Stimulated activated CD4-positive, alpha-beta T cell treated with anti-CD3 and anti-CD28 coated beads, Interleukin-12 subunit alpha, Interleukin-12 subunit beta, amount 100 ng/mL, for 48 hours (primary cell): Measurements from ENCODE around the gene GTSF1L.
A peak's percentile ranks its signal among the peaks of the same experiment; 100 is the strongest.

Source experiments
- DNase-seq, 3 donors: peaks; one replicate each; pipeline ENCODE4 v3.0.0-alpha.2; 2020; ENCODE audit warnings: low read depth in 2 of 3, low spot score in 1 of 3

Gene GTSF1L

DNA sequence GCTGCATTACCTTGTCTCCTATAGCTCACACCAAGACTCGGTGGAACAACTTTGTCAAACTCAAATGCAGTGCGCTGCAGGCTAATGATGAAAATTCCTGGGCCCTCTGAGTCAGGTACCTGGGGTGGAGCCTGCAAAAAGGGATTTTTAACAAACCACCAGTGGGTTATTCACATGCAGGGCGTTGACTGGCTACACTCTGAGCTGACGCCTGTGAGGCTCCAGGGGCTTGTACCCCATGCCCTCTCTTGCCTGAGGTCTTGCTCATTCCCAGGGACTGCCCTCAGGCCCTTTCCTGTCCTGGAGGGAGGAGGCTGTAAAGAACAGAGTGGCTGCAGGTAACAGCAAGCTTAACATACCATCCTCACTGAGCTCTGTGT, 9.2 kb downstream of the GTSF1L start:
- no peak for DNase-seq

DNA sequence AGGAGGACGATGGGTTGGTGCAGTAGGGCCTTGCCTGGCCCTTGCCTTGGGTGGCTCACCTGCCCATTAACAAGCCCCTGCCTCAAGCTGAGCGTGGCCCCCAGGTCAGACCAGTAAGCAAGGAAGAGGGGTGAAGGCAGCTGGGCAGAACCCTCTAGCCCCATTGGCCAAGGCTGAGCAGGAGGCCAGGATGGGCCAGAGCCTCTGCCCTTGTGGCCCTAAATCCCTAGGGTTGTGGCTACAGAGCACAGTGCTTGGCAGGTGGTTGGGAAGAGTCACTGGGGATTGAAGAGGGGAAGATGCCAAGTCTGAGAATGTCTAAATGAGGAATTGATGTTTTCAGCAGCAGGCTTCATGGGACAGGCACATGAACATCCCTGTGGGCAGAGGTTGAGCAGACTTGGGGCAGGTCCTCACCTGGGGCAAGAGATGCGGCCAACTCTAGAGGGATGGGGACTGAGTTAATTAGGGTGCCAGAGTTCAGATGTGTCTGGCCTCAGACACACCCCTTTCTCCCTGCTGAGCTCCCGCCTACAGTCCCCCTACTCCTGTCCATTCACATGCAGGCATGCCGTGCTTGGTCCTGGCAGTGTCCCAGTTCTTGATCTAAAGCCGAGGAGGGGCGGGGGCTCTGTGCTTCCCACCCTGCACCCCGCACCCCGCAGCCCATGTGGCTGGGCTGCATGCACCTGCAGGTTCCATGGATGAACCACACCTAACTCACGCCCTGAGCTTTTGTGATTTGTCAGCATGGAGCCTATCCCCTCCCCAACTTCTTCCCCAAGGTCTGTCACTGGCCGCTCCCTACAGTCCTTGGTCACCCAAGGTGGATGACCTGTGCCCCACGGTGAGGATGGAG, 9.8 kb downstream of the GTSF1L start:
- no peak for DNase-seq

DNA sequence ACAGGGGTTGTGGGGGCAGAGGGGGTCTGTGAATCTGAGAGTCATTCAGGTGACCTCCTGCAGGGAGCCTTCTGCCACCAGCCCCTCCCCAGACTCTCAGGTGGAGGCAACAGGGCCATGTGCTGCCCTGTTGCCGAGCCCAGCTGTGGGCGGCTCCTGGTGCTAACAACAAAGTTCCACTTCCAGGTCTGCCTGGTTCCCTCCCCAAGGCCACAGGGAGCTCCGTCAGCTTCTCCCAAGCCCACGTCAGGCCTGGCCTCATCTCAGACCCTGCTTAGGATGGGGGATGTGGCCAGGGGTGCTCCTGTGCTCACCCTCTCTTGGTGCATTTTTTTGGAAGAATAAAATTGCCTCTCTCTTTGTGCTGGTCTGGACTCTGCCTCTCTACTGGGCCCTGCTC, 10.7 kb downstream of the GTSF1L start:
- no peak for DNase-seq

DNA sequence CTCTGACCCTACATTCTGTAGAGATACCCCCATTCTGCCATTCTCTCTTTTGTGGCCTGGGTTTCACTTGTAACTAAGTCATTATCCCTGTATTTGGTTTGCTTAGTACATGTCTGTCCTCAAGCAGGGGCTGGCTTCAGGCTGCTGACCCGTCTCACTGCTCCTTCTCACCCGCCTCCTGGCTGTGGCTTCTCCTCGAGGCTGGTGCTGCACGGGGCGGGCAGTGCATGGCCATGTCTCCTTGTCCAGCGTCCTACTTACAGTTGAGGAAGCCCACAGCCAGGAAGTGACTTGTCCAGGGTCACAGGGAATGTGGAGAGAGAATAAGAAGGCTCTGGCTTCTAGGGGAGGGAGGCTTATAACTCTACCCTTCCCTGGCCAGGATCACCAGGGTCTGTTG, 11.3 kb downstream of the GTSF1L start:
- no peak for DNase-seq

DNA sequence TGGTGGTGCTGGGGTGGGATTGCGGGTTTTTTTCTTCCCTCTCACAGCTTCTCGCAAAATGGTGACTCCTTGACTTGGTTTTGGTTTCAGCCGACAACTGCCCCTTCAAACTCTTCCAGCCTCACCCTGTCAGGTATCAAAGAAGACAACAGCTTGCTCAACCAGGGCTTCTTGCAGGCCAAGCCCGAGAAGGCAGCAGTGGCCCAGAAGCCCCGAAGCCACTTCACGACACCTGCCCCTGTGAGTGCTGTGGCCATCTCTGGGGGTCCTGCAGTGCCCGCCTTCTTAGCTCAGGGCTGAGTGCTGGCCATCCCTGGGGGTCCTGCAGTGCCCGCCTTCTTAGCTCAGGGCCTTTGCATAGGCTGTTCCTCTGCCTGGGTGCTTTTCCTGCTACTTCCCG, 11.8 kb downstream of the GTSF1L start:
- DNase-seq = no peak

DNA sequence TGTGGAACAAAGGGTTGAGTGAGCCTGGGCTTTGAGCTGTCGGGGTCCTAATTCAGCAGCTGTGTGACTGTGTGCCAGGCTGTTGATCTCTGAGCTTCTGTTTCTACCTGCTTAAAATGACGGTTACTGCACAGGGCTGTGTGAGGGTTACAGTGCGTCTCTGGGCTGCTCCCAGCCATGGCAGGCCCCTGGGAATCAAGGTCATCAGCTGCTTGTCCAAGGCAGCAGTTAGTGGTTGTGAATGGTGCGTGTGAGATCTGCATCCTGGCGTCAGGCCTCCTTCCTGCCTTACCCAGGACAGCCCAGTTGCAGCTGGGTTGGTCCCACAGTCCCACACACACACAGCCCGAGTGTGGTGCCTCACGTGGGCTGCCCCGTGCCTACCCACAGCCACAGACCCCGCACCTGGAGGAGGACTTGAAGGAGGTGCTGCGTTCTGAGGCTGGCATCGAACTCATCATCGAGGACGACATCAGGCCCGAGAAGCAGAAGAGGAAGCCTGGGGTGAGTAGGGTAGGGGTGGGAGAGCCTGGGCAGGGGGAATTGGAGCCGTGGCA, 15.6 kb downstream of the GTSF1L start:
- DNase-seq = no peak

DNA sequence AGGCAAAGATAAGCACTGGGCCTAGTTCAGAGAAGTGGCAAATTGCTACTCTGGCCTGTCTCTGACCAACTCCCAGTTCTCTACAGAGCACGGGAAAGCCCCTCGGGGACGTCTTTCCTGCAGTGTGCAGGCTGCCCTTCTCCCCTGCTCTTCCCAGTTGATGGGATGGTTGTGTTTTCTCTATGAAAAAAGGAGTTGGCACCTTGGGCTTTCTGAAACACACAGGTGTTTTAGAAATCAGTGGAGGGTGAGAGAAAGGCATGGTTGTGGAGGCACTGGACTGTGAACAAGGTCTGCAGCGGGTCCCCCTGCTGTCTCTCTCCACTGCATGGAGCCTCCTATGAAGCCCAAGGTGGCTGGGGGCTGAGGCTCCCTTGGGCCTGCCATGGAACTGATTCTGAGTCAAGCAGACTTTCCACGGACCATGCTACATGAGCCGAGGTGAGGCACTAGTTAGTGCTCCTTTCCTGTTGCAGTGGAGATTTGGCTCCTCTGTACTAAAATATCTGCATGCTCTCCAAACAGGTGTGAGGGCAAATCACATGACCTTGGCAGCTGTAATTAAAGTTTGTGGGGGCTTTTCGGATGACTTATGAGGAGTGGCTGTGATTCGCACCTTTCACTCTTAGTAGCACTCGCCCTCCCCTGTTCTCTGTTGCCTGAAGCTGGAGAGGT, 16.3 kb downstream of the GTSF1L start:
- no peak for DNase-seq

DNA sequence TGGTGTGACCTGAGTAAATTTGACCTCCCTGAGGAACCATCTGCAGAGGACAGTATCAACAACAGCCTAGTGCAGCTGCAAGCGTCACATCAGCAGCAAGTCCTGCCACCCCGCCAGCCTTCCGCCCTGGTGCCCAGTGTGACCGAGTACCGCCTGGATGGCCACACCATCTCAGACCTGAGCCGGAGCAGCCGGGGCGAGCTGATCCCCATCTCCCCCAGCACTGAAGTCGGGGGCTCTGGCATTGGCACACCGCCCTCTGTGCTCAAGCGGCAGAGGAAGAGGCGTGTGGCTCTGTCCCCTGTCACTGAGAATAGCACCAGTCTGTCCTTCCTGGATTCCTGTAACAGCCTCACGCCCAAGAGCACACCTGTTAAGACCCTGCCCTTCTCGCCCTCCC, 24.3 kb downstream of the GTSF1L start:
- DNase-seq = no peak

DNA sequence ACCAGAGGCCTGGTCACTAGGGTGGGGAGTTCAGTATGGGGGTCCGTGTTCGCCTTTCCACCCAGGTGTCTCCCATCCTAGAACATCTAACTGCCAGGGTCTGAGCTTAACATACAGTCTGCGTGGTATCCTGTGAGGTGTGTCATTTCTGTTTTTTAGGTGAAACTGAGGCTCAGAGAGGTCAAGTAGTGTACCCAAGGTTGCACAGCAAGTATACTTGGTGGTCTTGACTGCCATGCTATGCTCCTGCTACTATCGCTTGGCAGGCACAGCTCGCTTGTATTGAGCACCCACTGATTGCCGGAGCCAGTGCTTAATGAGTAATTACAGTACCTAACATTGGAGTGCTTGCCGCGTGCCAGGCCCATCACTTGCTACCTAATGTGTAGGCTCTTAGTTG, 26.2 kb downstream of the GTSF1L start:
- no peak for DNase-seq

DNA sequence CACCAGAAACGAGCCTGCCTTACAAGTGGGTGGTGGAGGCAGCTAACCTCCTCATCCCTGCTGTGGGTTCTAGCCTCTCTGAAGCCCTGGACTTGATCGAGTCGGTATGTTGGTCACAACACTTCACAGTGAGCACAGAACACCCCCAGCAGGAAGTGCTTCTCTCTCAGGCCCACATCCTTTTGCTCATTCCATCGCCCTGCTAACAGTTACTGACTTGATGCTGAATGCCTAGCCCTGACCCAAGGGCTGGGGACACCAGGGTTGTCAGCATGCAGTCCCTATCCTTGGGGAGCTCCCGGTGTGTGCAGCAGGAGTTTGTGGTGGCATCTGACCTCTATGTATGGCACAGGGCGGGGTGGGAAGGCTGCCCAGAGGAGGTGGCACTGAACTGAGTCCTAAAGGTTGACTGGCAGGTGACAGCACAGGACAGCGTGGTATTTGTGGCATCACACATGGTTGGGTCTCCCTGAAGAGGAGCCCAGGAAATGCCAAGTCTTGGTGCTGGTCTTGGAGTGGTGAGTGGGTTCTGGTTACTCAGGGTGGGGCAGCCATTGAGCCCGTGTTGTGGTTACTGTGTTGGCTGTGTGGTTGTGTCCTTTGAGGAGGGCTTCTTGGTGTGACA, 26.7 kb downstream of the GTSF1L start:
- DNase-seq = no peak

DNA sequence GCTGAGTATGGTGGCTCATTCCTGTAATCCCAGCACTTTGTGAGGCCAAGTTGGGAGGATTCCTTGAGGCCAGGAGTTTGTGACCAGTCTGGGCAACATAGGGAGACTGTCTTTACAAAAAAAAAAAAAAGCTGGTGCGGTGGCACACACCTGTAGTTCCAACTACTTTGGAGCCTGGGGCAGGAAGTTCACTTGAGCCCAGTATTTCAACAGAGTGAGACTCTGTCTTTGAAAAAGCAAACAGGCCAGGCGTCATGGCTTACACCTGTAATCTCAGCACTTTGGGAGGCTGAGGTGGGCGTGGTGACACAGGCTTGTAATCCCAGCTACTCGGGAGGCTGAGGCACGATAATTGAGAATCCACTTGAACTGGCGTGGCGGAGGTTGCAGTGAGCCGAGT, 31.2 kb downstream of the GTSF1L start:
- no peak for DNase-seq

DNA sequence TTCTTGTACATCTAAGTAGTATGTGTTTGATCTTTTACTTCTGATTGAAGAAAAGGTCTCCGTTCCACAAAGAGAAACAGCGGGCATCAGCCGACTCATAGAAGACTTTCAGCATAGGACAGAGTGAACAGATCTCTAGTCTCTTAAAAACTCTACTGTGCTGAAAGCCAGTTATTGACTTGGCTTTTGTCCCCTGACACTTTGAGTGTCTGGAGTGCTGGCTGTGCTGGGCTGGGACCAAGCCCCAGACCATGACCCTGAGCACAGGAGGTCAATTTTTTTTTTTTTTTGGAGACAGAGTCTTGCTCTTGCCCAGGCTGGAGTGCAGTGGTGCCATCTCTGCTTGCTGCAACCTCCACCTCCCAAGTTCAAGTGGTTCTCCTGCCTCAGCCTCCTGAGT, 32.0 kb downstream of the GTSF1L start:
- no peak for DNase-seq

DNA sequence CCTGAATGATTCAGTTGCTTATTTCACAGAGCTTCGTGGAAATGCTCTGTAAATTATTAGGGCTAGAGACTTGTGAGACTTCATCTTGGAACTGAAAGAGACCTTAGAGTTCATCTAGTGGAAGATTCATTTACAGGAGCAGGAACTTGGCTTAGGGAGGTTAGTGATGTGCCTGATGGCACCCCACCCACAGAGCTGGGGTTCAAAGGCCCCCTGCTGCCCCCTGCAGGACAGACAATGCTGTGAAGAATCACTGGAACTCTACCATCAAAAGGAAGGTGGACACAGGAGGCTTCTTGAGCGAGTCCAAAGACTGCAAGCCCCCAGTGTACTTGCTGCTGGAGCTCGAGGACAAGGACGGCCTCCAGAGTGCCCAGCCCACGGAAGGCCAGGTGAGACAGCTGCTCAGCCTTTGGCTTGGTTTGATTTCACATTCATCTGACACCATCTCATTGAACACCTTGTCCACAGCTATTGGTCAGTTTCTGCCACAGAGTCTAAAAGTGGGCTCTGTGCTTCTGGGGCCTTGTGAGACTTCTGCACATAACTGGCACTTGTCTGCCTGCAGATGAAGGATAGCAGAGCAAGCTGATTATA, 34.8 kb downstream of the GTSF1L start:
- DNase-seq = peak; percentile 40 to 47 (median 45)

DNA sequence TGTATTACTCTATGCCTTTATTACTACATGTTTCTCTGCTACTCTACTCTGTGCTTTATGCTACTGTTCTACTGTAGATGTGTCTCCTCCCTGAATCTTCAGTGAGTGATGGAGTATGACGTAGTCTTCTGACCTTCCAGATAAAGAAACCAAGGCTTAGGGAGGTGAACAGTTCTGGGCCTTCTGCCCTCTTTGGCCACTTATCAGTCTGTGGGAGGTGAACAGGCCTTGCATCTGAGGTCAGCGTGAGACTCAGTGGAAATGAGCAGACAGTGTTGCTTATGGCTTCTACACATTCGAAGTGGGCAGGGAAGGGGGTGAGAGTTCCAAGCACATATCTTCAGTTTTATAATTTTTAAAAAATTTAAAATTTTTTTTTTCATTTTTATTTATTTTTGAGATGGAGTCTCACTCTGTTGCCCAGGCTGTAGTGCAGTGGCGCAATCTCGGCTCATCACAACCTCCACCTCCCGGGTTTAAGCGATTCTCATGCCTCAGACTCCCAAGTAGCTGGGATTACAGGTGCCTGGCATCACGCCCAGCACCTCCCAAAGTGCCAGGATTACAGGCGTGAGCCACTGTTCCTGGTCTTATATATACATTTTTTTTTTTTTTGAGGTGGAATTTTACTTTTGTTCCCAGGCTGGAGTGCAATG, 35.7 kb downstream of the GTSF1L start:
- DNase-seq = no peak

DNA sequence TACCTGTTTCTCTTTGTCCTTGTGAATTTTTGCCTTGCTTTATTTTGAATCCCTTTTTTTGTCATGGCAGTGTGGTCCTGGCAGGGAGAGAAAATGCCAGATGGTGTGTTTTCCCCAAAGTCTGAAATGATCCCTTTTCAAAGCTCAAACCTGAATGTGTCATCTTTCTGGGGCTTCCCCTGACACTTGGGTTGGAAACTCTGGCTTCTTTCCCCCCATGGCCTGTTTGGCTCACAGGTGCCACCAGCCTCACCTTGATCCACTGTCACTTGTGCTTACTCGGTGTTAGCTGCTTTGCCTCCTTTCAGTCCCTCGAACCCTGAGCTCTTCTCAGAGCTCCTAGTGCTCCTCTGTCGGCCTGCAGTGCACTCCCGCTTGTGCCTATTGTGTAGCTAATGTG, 37.6 kb downstream of the GTSF1L start:
- no peak for DNase-seq

DNA sequence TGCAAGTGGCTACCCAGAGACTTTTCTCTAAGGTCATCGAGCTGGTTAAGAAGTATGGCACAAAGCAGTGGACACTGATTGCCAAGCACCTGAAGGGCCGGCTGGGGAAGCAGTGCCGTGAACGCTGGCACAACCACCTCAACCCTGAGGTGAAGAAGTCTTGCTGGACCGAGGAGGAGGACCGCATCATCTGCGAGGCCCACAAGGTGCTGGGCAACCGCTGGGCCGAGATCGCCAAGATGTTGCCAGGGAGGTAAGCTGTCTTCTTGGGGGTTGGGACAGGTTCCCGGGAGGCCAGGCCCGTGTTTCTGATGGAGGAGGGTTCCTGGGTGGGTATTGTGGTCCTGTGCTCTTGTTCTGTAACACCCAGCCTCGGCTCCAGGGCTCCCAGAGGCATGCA, 40.0 kb downstream of the GTSF1L start:
- no peak for DNase-seq

DNA sequence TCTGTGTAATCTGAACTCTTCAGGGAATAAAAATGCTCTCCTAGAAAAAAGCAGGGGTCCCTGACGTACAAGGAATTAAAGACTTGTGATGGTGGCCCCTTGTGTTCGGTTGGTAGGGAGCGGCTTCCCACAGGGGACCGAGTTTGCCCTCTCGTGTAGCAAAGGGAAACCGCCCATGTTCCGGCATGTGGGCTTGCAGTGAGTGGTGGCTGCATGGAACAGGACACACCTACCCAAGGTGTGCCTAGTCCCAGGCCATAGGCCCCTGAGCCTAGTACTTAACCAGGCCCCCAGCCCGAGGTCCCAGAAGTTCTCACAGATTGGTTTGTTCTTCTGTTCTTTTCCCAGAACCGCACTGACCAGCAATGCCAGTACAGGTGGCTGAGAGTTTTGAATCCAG, 44.4 kb downstream of the GTSF1L start:
- DNase-seq = no peak

DNA sequence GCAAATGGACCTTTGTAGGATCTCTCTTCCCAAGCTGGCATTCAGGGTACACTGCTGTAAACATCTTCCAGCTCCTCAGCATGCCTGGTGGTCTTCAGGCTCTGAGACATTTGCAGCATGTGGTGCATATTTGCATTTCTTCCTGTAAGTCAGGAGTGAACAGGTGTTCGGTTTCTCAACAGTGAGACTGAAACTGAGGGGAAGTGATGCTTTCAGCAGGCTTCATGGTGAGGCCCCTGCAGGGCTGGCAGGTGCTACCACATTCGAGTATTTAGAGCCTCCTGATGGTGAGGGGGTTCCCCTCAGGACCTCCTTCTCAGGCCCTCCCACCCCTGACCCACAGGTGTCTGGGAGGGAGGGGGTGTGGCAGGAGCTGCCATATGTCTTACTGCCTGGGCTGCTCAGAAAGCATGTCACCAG, 44.8 kb downstream of the GTSF1L start:
- no peak for DNase-seq

DNA sequence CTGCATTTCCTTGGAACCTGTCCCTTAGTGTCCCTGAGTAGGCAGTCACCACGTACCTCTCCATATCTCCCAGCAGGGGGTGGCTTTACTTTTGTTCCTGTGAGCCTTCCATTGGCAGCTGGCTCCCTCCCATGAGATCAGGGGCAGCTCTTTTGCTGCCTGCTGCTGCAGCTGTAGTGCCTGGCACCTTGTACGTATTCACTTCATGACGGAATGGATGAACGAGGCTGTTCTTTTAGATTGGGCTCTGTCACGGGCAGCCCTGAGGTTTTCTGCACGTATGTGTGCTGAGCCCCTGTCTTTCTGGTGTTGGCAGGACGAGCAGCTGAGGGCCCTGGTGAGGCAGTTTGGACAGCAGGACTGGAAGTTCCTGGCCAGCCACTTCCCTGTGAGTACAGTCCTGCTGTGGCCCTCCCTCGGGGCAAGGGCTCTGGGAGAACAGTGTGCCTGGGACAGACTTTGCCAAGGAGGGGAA, 45.3 kb downstream of the GTSF1L start:
- DNase-seq = no peak

DNA sequence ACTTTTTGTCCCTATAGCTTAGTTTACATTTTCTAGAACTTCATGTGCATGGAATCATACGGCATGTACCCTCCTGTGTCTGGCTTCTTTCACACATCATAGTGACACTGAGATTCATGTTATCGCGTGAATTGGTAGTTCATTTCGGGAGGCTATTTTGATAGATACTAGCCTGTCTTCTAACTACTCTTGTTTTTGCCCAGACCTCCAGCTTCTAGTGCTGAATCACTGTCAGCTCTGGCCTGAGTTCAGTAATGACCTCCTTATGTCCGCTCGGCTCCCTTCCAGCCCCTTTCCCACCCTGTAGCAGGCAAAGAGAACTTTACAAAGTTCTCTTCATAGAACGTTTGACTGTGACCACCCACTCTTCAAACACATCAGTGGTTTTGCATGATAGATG, 45.8 kb downstream of the GTSF1L start:
- no peak for DNase-seq

DNA sequence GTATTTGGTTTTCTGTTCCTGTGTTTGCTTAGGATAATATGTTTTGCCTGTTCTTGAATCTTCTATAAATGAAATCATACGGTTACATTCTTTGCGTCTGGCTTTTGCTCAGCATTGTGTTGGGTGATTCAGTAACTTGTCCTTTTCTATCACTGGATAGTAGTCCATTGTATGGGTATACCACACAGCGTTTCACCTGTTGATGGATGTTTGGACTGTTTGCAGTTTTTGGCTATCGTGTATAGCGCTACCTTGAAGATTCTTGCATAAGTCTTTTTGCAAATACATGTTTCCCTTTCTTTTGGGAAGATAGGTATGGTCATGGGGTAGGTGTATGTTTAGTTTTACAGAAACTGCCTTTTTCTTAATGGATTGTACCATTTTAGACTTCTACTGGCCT, 50.4 kb downstream of the GTSF1L start:
- DNase-seq = no peak
